Measurements from ENCODE around the gene CGREF1.

- no peak for TF ChIP-seq POLR2AphosphoS5 (IDR thresholded peaks at IDR 0.05; ENCODE audit: insufficient read depth in 1 of 2, low read depth in 1 of 2)
- no peak for TF ChIP-seq POLR2A (IDR thresholded peaks at IDR 0.05)
These were observed 38.8 kb downstream of the CGREF1 start for GRCh38 chr2:27080140-27080469.
